ENCODE measurements around the gene SRPK2.
"Not testable (repeated sequence)": the region's sequence is repeated elsewhere in the genome, so short reads cannot be mapped to it uniquely, and the experiment has no call there.

SRPK2 gene

GRCh38 chr7:105336009-105336408 is 52.7 kb downstream of the SRPK2 start:
- in situ Hi-C loops (cut with MboI; ENCODE audit: low pct_unique_long_range_greater_than_20kb, low sequenced_read_pairs, unreplicated experiment) = no loop called here
- TF ChIP-seq CTCF (IDR thresholded peaks at IDR 0.05; ENCODE audit: extremely low read depth, insufficient read depth, missing control alignments) = peak; percentile 42
- peak; percentile 27 for DNase-seq (ENCODE audit: low spot score)

GRCh38 chr7:105332661-105333060 is 56.1 kb downstream of the SRPK2 start:
- DNase-seq (ENCODE audit: low spot score); in situ Hi-C loops (cut with MboI; ENCODE audit: low pct_unique_long_range_greater_than_20kb, low sequenced_read_pairs, unreplicated experiment): not testable (repeated sequence)

- no peak for DNase-seq (ENCODE audit: low spot score)
- TF ChIP-seq CTCF (IDR thresholded peaks at IDR 0.05; ENCODE audit: extremely low read depth, insufficient read depth, missing control alignments) = no peak
- in situ Hi-C loops (cut with MboI; ENCODE audit: low pct_unique_long_range_greater_than_20kb, low sequenced_read_pairs, unreplicated experiment) = no loop called here
These were observed 58.2 kb downstream of the SRPK2 start for GRCh38 chr7:105330526-105330925.

- TF ChIP-seq CTCF (IDR thresholded peaks at IDR 0.05; ENCODE audit: extremely low read depth, insufficient read depth, missing control alignments) = no peak
- in situ Hi-C loops (cut with MboI; ENCODE audit: low pct_unique_long_range_greater_than_20kb, low sequenced_read_pairs, unreplicated experiment) = no loop called here
- no peak for DNase-seq (ENCODE audit: low spot score)
These were observed 61.5 kb downstream of the SRPK2 start for GRCh38 chr7:105327201-105327600.

GRCh38 chr7:105325216-105325904 is 63.4 kb downstream of the SRPK2 start:
- in situ Hi-C loops (cut with MboI; ENCODE audit: low pct_unique_long_range_greater_than_20kb, low sequenced_read_pairs, unreplicated experiment) = no loop called here
- no peak for DNase-seq (ENCODE audit: low spot score)
- TF ChIP-seq CTCF (IDR thresholded peaks at IDR 0.05; ENCODE audit: extremely low read depth, insufficient read depth, missing control alignments) = no peak

GRCh38 chr7:105324606-105325005 is 64.1 kb downstream of the SRPK2 start:
- DNase-seq (ENCODE audit: low spot score); in situ Hi-C loops (cut with MboI; ENCODE audit: low pct_unique_long_range_greater_than_20kb, low sequenced_read_pairs, unreplicated experiment): not testable (repeated sequence)

- in situ Hi-C loops (cut with MboI; ENCODE audit: low pct_unique_long_range_greater_than_20kb, low sequenced_read_pairs, unreplicated experiment) = no loop called here
- no peak for TF ChIP-seq CTCF (IDR thresholded peaks at IDR 0.05; ENCODE audit: extremely low read depth, insufficient read depth, missing control alignments)
- DNase-seq (ENCODE audit: low spot score) = no peak
These were observed 65.4 kb downstream of the SRPK2 start for GRCh38 chr7:105323366-105323765.

All from GM13977 (cell line).